Trophoblast cell (in vitro differentiated cells and primary cell): ENCODE results near the gene ZNF598.

Experiments used
- DNase-seq, 2 donors: peaks; one replicate each; pipeline ENCODE4 v3.0.0-alpha.2; 2016
- H2AFZ ChIP-seq: 2 replicates; pipeline ENCODE4 v1.6.1; 2013; ENCODE audit warnings: low read length, moderate library complexity, mild to moderate bottlenecking; ENCODE audit not compliant: insufficient read depth, poor library complexity
- H2AK5ac ChIP-seq: 2 replicates; pipeline ENCODE4 v1.6.1; 2013; ENCODE audit warnings: mild to moderate bottlenecking, low read length
- H2BK120ac ChIP-seq: 2 replicates; pipeline ENCODE4 v1.6.1; 2013; ENCODE audit warnings: low read length, mild to moderate bottlenecking, moderate library complexity; ENCODE audit not compliant: insufficient read depth, poor library complexity
- H2BK12ac ChIP-seq: 2 replicates; pipeline ENCODE4 v1.6.1; 2013; ENCODE audit warnings: mild to moderate bottlenecking, low read length, moderate library complexity
- H2BK5ac ChIP-seq: 2 replicates; pipeline ENCODE4 v1.6.1; 2013; ENCODE audit warnings: low read length, low read depth, moderate library complexity, mild to moderate bottlenecking; ENCODE audit not compliant: poor library complexity
- H3K14ac ChIP-seq: 2 replicates; pipeline ENCODE4 v1.6.1; 2013; ENCODE audit warnings: mild to moderate bottlenecking, low read length
- H3K18ac ChIP-seq: 2 replicates; pipeline ENCODE4 v1.6.1; 2013; ENCODE audit warnings: mild to moderate bottlenecking, low read length
- H3K23ac ChIP-seq: 2 replicates; pipeline ENCODE4 v1.6.1; 2013; ENCODE audit warnings: low read length
- H3K27ac ChIP-seq: 2 replicates; pipeline ENCODE4 v1.5.1; 2013; ENCODE audit warnings: low read depth, mild to moderate bottlenecking, inconsistent platforms, low read length, moderate library complexity
- H3K27me3 ChIP-seq: 2 replicates; pipeline ENCODE4 v1.6.1; 2013; ENCODE audit warnings: inconsistent platforms, mild to moderate bottlenecking, low read length, moderate library complexity; ENCODE audit not compliant: insufficient read depth
- H3K36me3 ChIP-seq, 2 experiments: 1 replicate in 1 of 2; 2 replicates in 1 of 2; pipeline ENCODE4 v1.6.1; 2013; ENCODE audit warnings: low read length in 2 of 2, mild to moderate bottlenecking in 2 of 2, moderate library complexity in 1 of 2; ENCODE audit not compliant: insufficient read depth in 2 of 2, control insufficient read depth in 1 of 2
- H3K4ac ChIP-seq: 2 replicates; pipeline ENCODE4 v1.6.1; 2013; ENCODE audit warnings: low read depth, mild to moderate bottlenecking, low read length, moderate library complexity
- H3K4me1 ChIP-seq, 2 experiments: 1 replicate in 1 of 2; 2 replicates in 1 of 2; pipeline ENCODE4 v1.6.1; 2013; ENCODE audit warnings: low read length in 2 of 2, mild to moderate bottlenecking in 2 of 2, moderate library complexity in 1 of 2; ENCODE audit not compliant: insufficient read depth in 2 of 2, control insufficient read depth in 1 of 2
- H3K4me2 ChIP-seq: 2 replicates; pipeline ENCODE4 v1.6.1; 2013; ENCODE audit warnings: inconsistent platforms, mild to moderate bottlenecking, low read length, moderate library complexity
- H3K4me3 ChIP-seq: 2 replicates; pipeline ENCODE4 v1.5.1; 2013; ENCODE audit warnings: mild to moderate bottlenecking, low read depth, low read length, inconsistent platforms
- H3K79me1 ChIP-seq: one replicate; pipeline ENCODE4 v1.6.1; 2013; ENCODE audit warnings: low read length
- H3K79me2 ChIP-seq: 2 replicates; pipeline ENCODE4 v1.6.1; 2013; ENCODE audit warnings: low read length, mild to moderate bottlenecking; ENCODE audit not compliant: control insufficient read depth, insufficient read depth, poor library complexity
- H3K9ac ChIP-seq: 2 replicates; pipeline ENCODE4 v1.6.1; 2013; ENCODE audit warnings: mild to moderate bottlenecking, low read length
- H3K9me3 ChIP-seq: 2 replicates; pipeline ENCODE4 v1.6.1; 2013; ENCODE audit warnings: low read depth, mild to moderate bottlenecking, control low read depth, inconsistent platforms, low read length; ENCODE audit not compliant: insufficient read depth
- H4K12ac ChIP-seq: 2 replicates; pipeline ENCODE4 v1.6.1; 2013; ENCODE audit warnings: low read depth, mild to moderate bottlenecking, low read length, moderate library complexity
- H4K8ac ChIP-seq: 2 replicates; pipeline ENCODE4 v1.6.1; 2013; ENCODE audit warnings: low read depth, mild to moderate bottlenecking, low read length, moderate library complexity
- H4K91ac ChIP-seq: one replicate; pipeline ENCODE4 v1.6.1; 2013; ENCODE audit warnings: low read depth, mild to moderate bottlenecking, low read length, moderate library complexity
- WGBS: extraction: QIAGEN DNeasy Blood & Tissue Kit; methylation state at CpG from one replicate; pipeline ENCODE4 v1.1.7; 2013; ENCODE audit warnings: missing lambda C conversion rate; ENCODE audit not compliant: insufficient read length, insufficient coverage; ENCODE audit errors: extremely low coverage; 5-methylcytosine and 5-hydroxymethylcytosine counted together

Gene ZNF598

GRCh38 chr16:2042171-2042985, 32.8 kb upstream of the ZNF598 start:
- H4K8ac ChIP-seq = no peak overlapping the region
- H4K91ac ChIP-seq = no peak overlapping the region
- H3K9ac ChIP-seq = no peak overlapping the region
- no peak overlapping the region for H4K12ac ChIP-seq
- no peak overlapping the region for H3K23ac ChIP-seq
- H3K9me3 ChIP-seq = peaks cover 3% of the 10 kb centered on the region
- peaks cover 9 to 10% of the 10 kb centered on the region in 2 experiments for H3K36me3 ChIP-seq
- no peak overlapping the region for H2BK120ac ChIP-seq
- no peaks in the 10 kb centered on the region for H3K27me3 ChIP-seq
- no peaks in the 10 kb centered on the region for H3K79me2 ChIP-seq
- DNase-seq = no peak
- H3K79me1 ChIP-seq = no peaks in the 10 kb centered on the region
- no peak overlapping the region for H3K18ac ChIP-seq
- no peak overlapping the region for H3K14ac ChIP-seq
- no peak overlapping the region for H2BK12ac ChIP-seq
- H3K27ac ChIP-seq = no peak overlapping the region
- no peak overlapping the region for H2BK5ac ChIP-seq
- no peak overlapping the region for H2AFZ ChIP-seq
- H3K4ac ChIP-seq = no peak overlapping the region
- no peak overlapping the region for H3K4me2 ChIP-seq
- peak overlapping the region; percentile 18 for H3K4me3 ChIP-seq
- peaks cover 5% of the 10 kb centered on the region in 2 experiments for H3K4me1 ChIP-seq
- no CpG with 5 or more reads among the region's 22 CpGs for WGBS
- no peak overlapping the region for H2AK5ac ChIP-seq

- Histone ChIP-seq H4K91ac (no peak overlapping the region), H2BK12ac (no peak overlapping the region), H4K12ac (no peak overlapping the region), H3K4me3 (no peak overlapping the region), H3K27me3 (no peaks in the 10 kb centered on the region), H3K14ac (no peak overlapping the region), H3K79me2 (no peaks in the 10 kb centered on the region), H3K9me3 (peaks cover 3% of the 10 kb centered on the region), H3K27ac (no peak overlapping the region), H3K9ac (no peak overlapping the region), H3K4me1 (peaks cover 2 to 3% of the 10 kb centered on the region in 2 experiments), H3K18ac (no peak overlapping the region), H2AK5ac (no peak overlapping the region), H2BK120ac (no peak overlapping the region), H3K4me2 (no peak overlapping the region), H2BK5ac (no peak overlapping the region), H2AFZ (no peak overlapping the region), H3K23ac (no peak overlapping the region), H4K8ac (no peak overlapping the region), H3K79me1 (no peaks in the 10 kb centered on the region), H3K36me3 (peaks cover 17 to 20% of the 10 kb centered on the region in 2 experiments), H3K4ac (no peak overlapping the region)
- no CpG with 5 or more reads among the region's 20 CpGs for WGBS
- DNase-seq = no peak
These were observed 31.3 kb upstream of the ZNF598 start for GRCh38 chr16:2040787-2041522.

- Histone ChIP-seq H3K79me2 (no peaks in the 10 kb centered on the region), H3K4ac (no peak overlapping the region), H4K12ac (no peak overlapping the region), H3K9ac (no peak overlapping the region), H3K27ac (no peak overlapping the region), H3K27me3 (no peaks in the 10 kb centered on the region), H2BK12ac (no peak overlapping the region), H3K79me1 (peaks cover 4% of the 10 kb centered on the region), H2AK5ac (no peak overlapping the region), H3K4me2 (no peak overlapping the region), H4K91ac (no peak overlapping the region), H3K9me3 (peaks cover 3% of the 10 kb centered on the region), H3K14ac (no peak overlapping the region), H3K36me3 (peaks cover 17 to 20% of the 10 kb centered on the region in 2 experiments), H3K4me3 (no peak overlapping the region), H3K4me1 (peaks cover 9 to 10% of the 10 kb centered on the region in 2 experiments), H2BK5ac (no peak overlapping the region), H3K23ac (no peak overlapping the region), H4K8ac (no peak overlapping the region), H2AFZ (no peak overlapping the region), H3K18ac (no peak overlapping the region), H2BK120ac (no peak overlapping the region)
- WGBS = no CpG with 5 or more reads among the region's 24 CpGs
- no peak for DNase-seq
These were observed 30.6 kb upstream of the ZNF598 start for GRCh38 chr16:2040041-2040786.

GRCh38 chr16:2039274-2040031, 29.8 kb upstream of the ZNF598 start:
- Histone ChIP-seq H2BK12ac (no peak overlapping the region), H3K18ac (no peak overlapping the region), H3K79me1 (peaks cover 5% of the 10 kb centered on the region), H3K4me1 (peaks cover 13 to 16% of the 10 kb centered on the region in 2 experiments), H4K91ac (no peak overlapping the region), H3K4me3 (no peak overlapping the region), H3K4me2 (no peak overlapping the region), H3K9ac (no peak overlapping the region), H3K27me3 (no peaks in the 10 kb centered on the region), H2BK5ac (no peak overlapping the region), H4K8ac (no peak overlapping the region), H3K36me3 (peaks cover 17 to 20% of the 10 kb centered on the region in 2 experiments), H2AK5ac (no peak overlapping the region), H3K27ac (no peak overlapping the region), H3K23ac (no peak overlapping the region), H3K4ac (no peak overlapping the region), H3K9me3 (peaks cover under 1% of the 10 kb centered on the region), H2BK120ac (no peak overlapping the region), H4K12ac (no peak overlapping the region), H3K14ac (no peak overlapping the region), H3K79me2 (no peaks in the 10 kb centered on the region), H2AFZ (no peak overlapping the region)
- no CpG with 5 or more reads among the region's 29 CpGs for WGBS
- DNase-seq = no peak
